ENCODE measurements around the gene ADGRG2. TPM values are rescaled to one million over a fixed set of nuclear protein-coding genes. Genes with fewer than 3 reads are reported as not detected.

Gene ADGRG2
- total RNA-seq: 0.02 TPM in 1 of 2 replicates, not detected in the other

- intact Hi-C loops (cut with micrococcal nuclease): no loop called here
- Mint-ChIP-seq H3K4me1 (ENCODE audit: low read depth) (no peaks in the 10 kb centered on the region), H3K27me3 (ENCODE audit: low read depth) (peaks cover 42% of the 10 kb centered on the region), H3K36me3 (ENCODE audit: low read depth) (no peaks in the 10 kb centered on the region), H3K9me3 (no peaks in the 10 kb centered on the region), H3K4me3 (ENCODE audit: low read depth) (no peak within 1 kb of the TSS), H3K27ac (no peak within 1 kb of the TSS)
- DNase-seq (ENCODE audit: low spot score): no peak
Observed at GRCh38 chrX:19121898-19122640, at the start of gene ADGRG2. Gene ADGRG2 (minus strand): TSS chrX:19122468. CDS start chrX:19068834, 53,634 bp downstream.

- H3K9me3 Mint-ChIP-seq: no peaks in the 10 kb centered on the region
- DNase-seq (ENCODE audit: low spot score): no peak
- no peak overlapping the region for H3K4me3 Mint-ChIP-seq (ENCODE audit: low read depth)
- no peaks in the 10 kb centered on the region for H3K27me3 Mint-ChIP-seq (ENCODE audit: low read depth)
- intact Hi-C loops (cut with micrococcal nuclease): no loop called here
- no peaks in the 10 kb centered on the region for H3K4me1 Mint-ChIP-seq (ENCODE audit: low read depth)
- H3K27ac Mint-ChIP-seq: no peak overlapping the region
- H3K36me3 Mint-ChIP-seq (ENCODE audit: low read depth): no peaks in the 10 kb centered on the region
Observed at GRCh38 chrX:19168609-19169008, 46.3 kb upstream of the ADGRG2 start.

- Mint-ChIP-seq H3K27me3 (ENCODE audit: low read depth) (no peaks in the 10 kb centered on the region), H3K4me1 (ENCODE audit: low read depth) (no peaks in the 10 kb centered on the region), H3K36me3 (ENCODE audit: low read depth) (no peaks in the 10 kb centered on the region), H3K9me3 (no peaks in the 10 kb centered on the region), H3K4me3 (ENCODE audit: low read depth) (no peak overlapping the region), H3K27ac (no peak overlapping the region)
- intact Hi-C loops (cut with micrococcal nuclease): no loop called here
- DNase-seq (ENCODE audit: low spot score): no peak
Observed at GRCh38 chrX:19162851-19163250, 40.6 kb upstream of the ADGRG2 start.

- intact Hi-C loops (cut with micrococcal nuclease): no loop called here
- no peak for DNase-seq (ENCODE audit: low spot score)
- no peaks in the 10 kb centered on the region for H3K4me1 Mint-ChIP-seq (ENCODE audit: low read depth)
- H3K9me3 Mint-ChIP-seq: no peaks in the 10 kb centered on the region
- no peaks in the 10 kb centered on the region for H3K27me3 Mint-ChIP-seq (ENCODE audit: low read depth)
- H3K36me3 Mint-ChIP-seq (ENCODE audit: low read depth): no peaks in the 10 kb centered on the region
- no peak overlapping the region for H3K27ac Mint-ChIP-seq
- H3K4me3 Mint-ChIP-seq (ENCODE audit: low read depth): no peak overlapping the region
Observed at GRCh38 chrX:19156186-19156585, 33.9 kb upstream of the ADGRG2 start.

DNA sequence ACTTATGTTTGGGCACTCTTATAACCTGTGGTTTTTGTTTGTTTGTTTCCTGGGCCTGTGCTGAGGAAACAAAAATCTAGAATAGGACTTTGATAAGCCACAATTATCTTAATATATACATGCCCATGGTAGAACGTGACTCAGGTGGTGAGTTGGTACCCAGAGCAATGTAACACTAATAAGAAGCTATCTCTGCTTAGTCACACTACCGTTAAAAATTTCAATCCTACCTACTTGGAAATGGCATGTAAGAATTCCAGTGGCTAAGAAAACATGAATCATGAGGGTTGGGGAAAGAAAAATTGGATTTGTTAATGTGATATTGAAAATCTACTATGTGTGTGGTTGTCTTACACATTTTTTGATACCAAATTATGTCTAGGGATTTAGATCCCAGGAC is 30.5 kb upstream of the ADGRG2 start:
- H3K4me1 Mint-ChIP-seq (ENCODE audit: low read depth): no peaks in the 10 kb centered on the region

GRCh38 chrX:19137067-19137466 is 14.8 kb upstream of the ADGRG2 start:
- no peak for DNase-seq (ENCODE audit: low spot score)
- H3K4me1 Mint-ChIP-seq (ENCODE audit: low read depth): no peaks in the 10 kb centered on the region
- no peaks in the 10 kb centered on the region for H3K27me3 Mint-ChIP-seq (ENCODE audit: low read depth)
- H3K36me3 Mint-ChIP-seq (ENCODE audit: low read depth): no peaks in the 10 kb centered on the region
- no peak overlapping the region for H3K4me3 Mint-ChIP-seq (ENCODE audit: low read depth)
- no peaks in the 10 kb centered on the region for H3K9me3 Mint-ChIP-seq
- intact Hi-C loops (cut with micrococcal nuclease): no loop called here
- no peak overlapping the region for H3K27ac Mint-ChIP-seq

More for the DNA sequence above, 30.5 kb upstream of the ADGRG2 start:
- intact Hi-C loops (cut with micrococcal nuclease): no loop called here
- H3K27ac Mint-ChIP-seq: no peak overlapping the region
- H3K4me3 Mint-ChIP-seq (ENCODE audit: low read depth): no peak overlapping the region
- no peaks in the 10 kb centered on the region for H3K27me3 Mint-ChIP-seq (ENCODE audit: low read depth)
- H3K9me3 Mint-ChIP-seq: no peaks in the 10 kb centered on the region
- no peak for DNase-seq (ENCODE audit: low spot score)
- no peaks in the 10 kb centered on the region for H3K36me3 Mint-ChIP-seq (ENCODE audit: low read depth)

- intact Hi-C loops (cut with micrococcal nuclease): no loop called here
- no peak for DNase-seq (ENCODE audit: low spot score)
- H3K4me3 Mint-ChIP-seq (ENCODE audit: low read depth): no peak overlapping the region
- no peaks in the 10 kb centered on the region for H3K9me3 Mint-ChIP-seq
- H3K27ac Mint-ChIP-seq: no peak overlapping the region
- no peaks in the 10 kb centered on the region for H3K36me3 Mint-ChIP-seq (ENCODE audit: low read depth)
- no peaks in the 10 kb centered on the region for H3K27me3 Mint-ChIP-seq (ENCODE audit: low read depth)
- no peaks in the 10 kb centered on the region for H3K4me1 Mint-ChIP-seq (ENCODE audit: low read depth)
Observed at GRCh38 chrX:19133784-19134183, 11.5 kb upstream of the ADGRG2 start.

- H3K27me3 Mint-ChIP-seq (ENCODE audit: low read depth): no peaks in the 10 kb centered on the region
- H3K9me3 Mint-ChIP-seq: no peaks in the 10 kb centered on the region
- no peak overlapping the region for H3K4me3 Mint-ChIP-seq (ENCODE audit: low read depth)
- no peak overlapping the region for H3K27ac Mint-ChIP-seq
- DNase-seq (ENCODE audit: low spot score): no peak
- intact Hi-C loops (cut with micrococcal nuclease): no loop called here
- H3K36me3 Mint-ChIP-seq (ENCODE audit: low read depth): no peaks in the 10 kb centered on the region
- no peaks in the 10 kb centered on the region for H3K4me1 Mint-ChIP-seq (ENCODE audit: low read depth)
Observed at GRCh38 chrX:19133231-19133630, 11.0 kb upstream of the ADGRG2 start.

DNA sequence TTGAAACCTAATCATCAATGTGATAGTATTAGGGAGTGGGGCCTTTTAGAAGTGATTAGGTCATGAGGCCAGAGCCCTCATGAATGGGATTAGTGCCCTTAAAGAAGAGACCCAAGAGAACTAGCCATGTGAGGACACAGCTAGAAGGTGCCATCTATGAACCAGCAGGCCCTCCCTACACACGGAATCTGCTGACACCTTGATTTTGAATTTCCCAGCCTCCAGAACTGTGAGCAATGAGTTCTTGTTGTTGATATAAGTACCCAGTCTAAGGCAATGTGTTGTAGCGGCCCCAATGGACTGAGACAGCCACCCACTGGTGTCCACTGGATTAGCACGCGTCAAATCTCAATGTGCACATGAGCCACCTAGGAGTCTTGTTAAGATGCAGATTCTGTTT is 8.4 kb upstream of the ADGRG2 start:
- Mint-ChIP-seq H3K27ac (no peak overlapping the region), H3K4me1 (ENCODE audit: low read depth) (no peaks in the 10 kb centered on the region), H3K4me3 (ENCODE audit: low read depth) (no peak overlapping the region), H3K27me3 (ENCODE audit: low read depth) (no peaks in the 10 kb centered on the region), H3K9me3 (no peaks in the 10 kb centered on the region), H3K36me3 (ENCODE audit: low read depth) (no peaks in the 10 kb centered on the region)
- intact Hi-C loops (cut with micrococcal nuclease): no loop called here
- DNase-seq (ENCODE audit: low spot score): no peak

GRCh38 chrX:19129694-19130093 is 7.4 kb upstream of the ADGRG2 start:
- Mint-ChIP-seq H3K27me3 (ENCODE audit: low read depth) (peaks cover 5% of the 10 kb centered on the region), H3K9me3 (no peaks in the 10 kb centered on the region), H3K4me1 (ENCODE audit: low read depth) (no peaks in the 10 kb centered on the region), H3K4me3 (ENCODE audit: low read depth) (no peak overlapping the region), H3K36me3 (ENCODE audit: low read depth) (no peaks in the 10 kb centered on the region), H3K27ac (no peak overlapping the region)
- intact Hi-C loops (cut with micrococcal nuclease): no loop called here
- no peak for DNase-seq (ENCODE audit: low spot score)

GRCh38 chrX:19127649-19128168 is 5.4 kb upstream of the ADGRG2 start:
- intact Hi-C loops (cut with micrococcal nuclease): no loop called here

GRCh38 chrX:19122641-19123009 is 357 bp upstream of the ADGRG2 start:
- DNase-seq (ENCODE audit: low spot score): no peak
- intact Hi-C loops (cut with micrococcal nuclease): no loop called here
- H3K4me3 Mint-ChIP-seq (ENCODE audit: low read depth): no peak overlapping the region
- H3K36me3 Mint-ChIP-seq (ENCODE audit: low read depth): no peaks in the 10 kb centered on the region
- no peak overlapping the region for H3K27ac Mint-ChIP-seq
- no peaks in the 10 kb centered on the region for H3K4me1 Mint-ChIP-seq (ENCODE audit: low read depth)
- H3K27me3 Mint-ChIP-seq (ENCODE audit: low read depth): peaks cover 42% of the 10 kb centered on the region
- no peaks in the 10 kb centered on the region for H3K9me3 Mint-ChIP-seq

More at GRCh38 chrX:19127649-19128168, 5.4 kb upstream of the ADGRG2 start:
- DNase-seq (ENCODE audit: low spot score): no peak
- Mint-ChIP-seq H3K4me1 (ENCODE audit: low read depth) (no peaks in the 10 kb centered on the region), H3K27me3 (ENCODE audit: low read depth) (peaks cover 20% of the 10 kb centered on the region), H3K4me3 (ENCODE audit: low read depth) (no peak overlapping the region), H3K27ac (no peak overlapping the region), H3K36me3 (ENCODE audit: low read depth) (no peaks in the 10 kb centered on the region), H3K9me3 (no peaks in the 10 kb centered on the region)

- no peak overlapping the region for H3K4me3 Mint-ChIP-seq (ENCODE audit: low read depth)
- intact Hi-C loops (cut with micrococcal nuclease): no loop called here
- H3K27ac Mint-ChIP-seq: no peak overlapping the region
- no peaks in the 10 kb centered on the region for H3K4me1 Mint-ChIP-seq (ENCODE audit: low read depth)
- H3K9me3 Mint-ChIP-seq: no peaks in the 10 kb centered on the region
- H3K36me3 Mint-ChIP-seq (ENCODE audit: low read depth): no peaks in the 10 kb centered on the region
- H3K27me3 Mint-ChIP-seq (ENCODE audit: low read depth): peaks cover 42% of the 10 kb centered on the region
- DNase-seq (ENCODE audit: low spot score): no peak
Observed at GRCh38 chrX:19121466-19121865, 802 bp downstream of the ADGRG2 start.

All from activated T-helper 2 cell treated with anti-CD3 and anti-CD28 coated beads, Interferon-gamma antibody, Interleukin-2, Interleukin-4, amounts not matched to agents 10 μg/mL and 5 μg/mL and 100 μg/mL, durations not matched to agents 14 hours and 24 hours and 36 hours (primary cell).